ENCODE measurements around the gene HAO2.
"Not testable (repeated sequence)": the region's sequence is repeated elsewhere in the genome, so short reads cannot be mapped to it uniquely, and the experiment has no call there.

The HAO2 gene

GRCh38 chr1:119368554-119368953 is at the start of gene HAO2:
TSS of gene HAO2 (plus strand) at chr1:119368785. CDS start at chr1:119381086, 12,301 bp downstream.
- no peak for DNase-seq

- DNase-seq, result no peak
Measured at GRCh38 chr1:119320100-119320499, 48.5 kb upstream of the HAO2 start.

- no peak for DNase-seq
Measured at GRCh38 chr1:119321666-119322419, 46.7 kb upstream of the HAO2 start.

- DNase-seq, result no peak
Measured at GRCh38 chr1:119323216-119323982, 45.2 kb upstream of the HAO2 start.

DNA sequence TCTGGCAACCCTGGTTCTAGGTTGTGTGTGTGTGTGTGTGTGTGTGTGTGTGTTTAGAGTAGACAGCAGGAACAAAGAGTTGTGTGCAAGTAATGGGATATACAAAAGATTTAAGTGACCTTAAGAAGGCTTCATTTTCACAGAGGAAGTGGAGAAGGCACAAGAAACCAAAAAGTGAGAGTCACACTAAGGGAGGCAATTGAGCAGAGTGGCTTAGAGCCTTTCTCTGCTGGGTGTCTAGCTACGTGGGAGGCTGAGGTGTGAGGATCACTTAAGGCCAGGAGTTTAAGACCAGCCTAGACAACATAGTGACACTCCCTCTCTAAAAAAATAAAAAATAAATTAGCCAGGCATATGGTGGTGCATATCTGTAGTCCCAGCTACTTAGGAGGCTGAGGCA is 44.4 kb upstream of the HAO2 start:
- no peak for DNase-seq

DNA sequence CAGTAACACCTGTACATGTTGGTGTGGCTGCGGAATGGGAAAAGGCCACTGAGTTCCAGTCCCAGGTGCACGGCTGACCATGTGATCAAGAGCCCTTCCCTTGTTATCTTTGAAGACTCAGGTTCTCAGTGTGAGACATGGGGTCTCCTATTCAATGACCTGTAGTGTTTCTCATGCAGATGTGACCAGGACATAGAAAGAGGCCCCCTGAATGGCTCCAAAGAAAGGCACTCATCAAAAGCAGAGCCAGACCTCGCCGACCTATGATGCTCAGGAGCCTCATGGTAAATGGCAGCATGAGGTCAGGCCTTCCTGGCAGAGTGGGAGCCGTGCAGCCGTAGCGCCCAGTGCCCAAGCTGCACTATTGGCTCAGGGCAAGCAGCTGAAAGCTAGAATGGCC is 42.3 kb upstream of the HAO2 start:
- DNase-seq, result no peak

DNA sequence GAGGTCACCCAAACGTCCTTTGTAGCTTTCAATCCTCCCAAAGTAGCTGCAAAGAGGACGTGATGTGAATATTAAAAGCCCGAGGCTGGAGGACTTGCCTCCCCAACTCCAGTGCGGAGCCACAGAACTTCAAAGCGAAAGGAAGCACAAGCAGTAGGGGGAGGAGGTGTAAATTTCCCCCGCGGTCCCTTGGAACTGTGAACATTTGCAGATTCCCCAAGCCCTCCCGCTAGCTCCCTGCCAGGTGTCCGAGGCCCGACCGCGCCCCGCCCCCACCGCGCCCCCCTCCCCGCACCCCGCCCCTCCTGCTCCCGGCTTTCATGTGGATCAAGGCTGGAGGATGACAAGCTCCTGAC is 41.5 kb upstream of the HAO2 start:
- no peak for DNase-seq

- DNase-seq, result peak; percentile 74
Measured at GRCh38 chr1:119327450-119328155, 41.0 kb upstream of the HAO2 start.

DNA sequence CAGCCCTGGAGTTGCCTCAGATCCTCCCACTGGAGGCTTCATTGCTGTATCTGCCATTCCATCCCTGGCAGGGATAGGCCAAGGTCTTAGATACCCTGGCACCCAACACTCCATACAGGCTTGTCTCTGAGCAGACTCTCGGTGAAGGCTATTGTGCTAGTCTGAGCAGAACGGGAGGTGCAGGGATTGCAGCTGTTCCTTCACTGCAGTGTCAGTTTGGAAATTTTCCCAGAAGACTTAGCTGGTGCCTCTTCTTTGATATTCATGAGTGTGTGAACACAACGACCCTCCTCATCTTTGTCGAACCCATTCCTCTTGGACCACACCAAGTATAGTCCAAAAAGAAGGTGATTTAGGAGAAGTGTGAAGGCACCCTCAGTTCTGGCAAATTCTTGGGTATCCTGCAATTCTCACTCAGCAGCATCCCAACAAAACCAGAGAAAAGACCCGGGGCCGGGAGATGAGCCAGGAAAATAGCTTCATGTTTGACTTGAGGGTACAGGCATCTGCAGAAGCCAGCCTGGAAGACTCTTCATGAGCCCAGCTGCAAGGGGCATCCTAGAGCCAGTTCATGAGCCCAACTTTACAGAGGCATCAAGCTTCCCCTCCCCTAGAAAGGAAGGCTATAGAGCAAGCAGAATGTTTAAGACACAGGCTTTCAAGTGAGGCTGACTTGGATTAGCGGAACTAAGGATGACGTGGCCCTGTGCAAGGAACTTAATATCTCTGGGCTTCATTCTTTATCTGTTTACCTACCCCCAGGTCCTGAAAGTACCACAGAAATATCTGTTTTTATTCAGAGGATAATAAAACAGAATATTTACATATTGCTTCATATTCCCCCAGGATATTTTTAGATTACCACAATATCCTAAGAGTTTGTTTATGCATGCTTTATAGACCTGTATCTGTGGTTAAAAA is 38.8 kb upstream of the HAO2 start:
- DNase-seq, result no peak

GRCh38 chr1:119330466-119331189 is 38.0 kb upstream of the HAO2 start:
- no peak for DNase-seq

- no peak for DNase-seq
Measured at GRCh38 chr1:119331190-119331515, 37.4 kb upstream of the HAO2 start.

GRCh38 chr1:119331915-119332314 is 36.7 kb upstream of the HAO2 start:
- no peak for DNase-seq

- DNase-seq, result no peak
Measured at GRCh38 chr1:119332622-119333021, 36.0 kb upstream of the HAO2 start.

DNA sequence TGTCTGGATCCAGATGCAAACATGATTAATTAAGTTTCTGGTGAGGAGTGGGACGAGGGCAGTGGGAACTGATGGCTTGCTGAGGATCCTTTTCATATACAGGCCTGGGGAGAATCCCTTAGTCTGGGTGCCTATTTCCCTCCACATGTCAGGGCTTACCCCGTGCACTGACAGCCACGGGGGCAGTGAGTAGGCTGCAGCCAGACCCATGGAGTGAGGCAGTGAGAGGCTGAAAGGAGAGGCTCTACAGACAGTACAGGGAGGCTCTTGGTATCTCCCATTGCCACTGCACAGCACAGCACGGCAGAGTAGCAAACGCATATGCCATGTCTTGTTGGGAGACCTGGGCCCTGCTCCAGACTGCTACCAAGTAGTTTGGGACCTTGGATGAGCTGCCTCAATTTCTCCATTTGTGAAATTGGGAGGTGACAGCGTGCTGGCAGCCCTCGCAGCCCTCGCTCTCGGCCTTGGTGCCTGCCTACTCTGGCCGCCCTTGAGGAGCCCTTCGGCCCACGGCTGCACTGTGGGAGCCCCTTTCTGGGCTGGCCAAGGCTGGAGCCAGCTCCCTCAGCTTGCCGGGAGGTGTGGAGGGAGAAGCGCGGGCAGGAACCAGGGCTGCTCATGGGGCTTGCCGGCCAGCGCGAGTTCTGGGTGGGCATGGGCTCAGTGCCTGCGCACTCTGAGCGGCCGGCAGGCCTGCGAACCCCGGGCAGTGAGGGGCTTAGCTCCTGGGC is 35.3 kb upstream of the HAO2 start:
- no peak for DNase-seq

DNA sequence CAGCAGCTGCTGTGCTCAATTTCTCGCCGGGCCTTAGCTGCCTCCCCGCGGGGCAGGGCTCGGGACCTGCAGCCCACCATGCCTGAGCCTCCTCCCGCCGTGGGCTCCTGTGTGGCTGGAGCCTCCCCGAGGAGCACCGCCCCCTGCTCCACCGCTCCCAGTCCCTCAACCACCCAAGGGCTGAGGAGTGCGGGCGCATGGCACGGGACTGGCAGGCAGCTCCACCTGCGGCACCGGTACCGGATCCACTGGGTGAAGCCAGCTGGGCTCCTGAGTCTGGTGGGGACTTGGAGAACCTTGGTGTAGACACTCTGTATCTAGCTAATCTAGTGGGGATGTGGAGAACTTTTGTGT is 34.7 kb upstream of the HAO2 start:
- DNase-seq, result not testable (repeated sequence)

DNA sequence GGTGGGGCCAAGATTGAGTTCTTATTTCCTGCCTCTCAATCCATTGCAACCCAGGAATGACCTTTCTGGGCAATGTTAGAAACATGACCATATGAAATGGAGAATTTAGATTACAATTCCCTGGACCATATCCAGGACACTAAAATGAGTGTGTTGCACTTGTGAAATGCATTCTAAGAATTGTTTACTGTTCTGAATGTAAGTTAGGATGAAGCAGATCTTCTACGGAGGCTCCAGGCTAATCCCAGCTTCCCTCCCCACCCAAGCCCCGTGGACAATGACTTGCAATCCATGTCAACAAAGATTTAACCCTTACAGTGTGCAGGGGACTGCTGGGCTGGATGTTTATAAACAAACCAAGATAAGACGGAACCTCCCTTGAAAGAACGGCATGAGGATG is 31.7 kb upstream of the HAO2 start:
- no peak for DNase-seq

GRCh38 chr1:119338004-119338403 is 30.6 kb upstream of the HAO2 start:
- DNase-seq, result no peak

GRCh38 chr1:119338757-119339156 is 29.8 kb upstream of the HAO2 start:
- DNase-seq, result no peak

DNA sequence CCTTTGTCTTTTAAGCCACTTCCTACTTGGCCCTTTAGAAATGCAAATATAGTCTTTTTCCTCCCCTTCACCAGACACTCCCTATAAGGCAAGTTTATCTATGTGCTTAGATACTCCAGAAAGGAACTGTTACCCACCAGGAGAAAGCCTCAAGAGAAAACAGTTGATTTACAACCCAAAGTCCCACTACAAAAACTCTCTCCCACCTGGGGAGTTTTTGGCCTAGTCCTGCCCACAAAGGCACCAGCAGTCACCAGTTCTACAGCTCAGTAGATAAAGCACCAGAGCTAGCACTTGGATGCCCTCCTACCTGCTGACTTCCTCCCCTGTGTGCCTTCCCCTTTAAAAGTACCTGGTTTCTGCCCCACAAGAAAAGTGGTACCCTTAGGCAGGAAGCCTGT is 27.7 kb upstream of the HAO2 start:
- DNase-seq, result peak; percentile 82

GRCh38 chr1:119341372-119341947 is 27.1 kb upstream of the HAO2 start:
- peak; percentile 82 for DNase-seq

- no peak for DNase-seq
Measured at GRCh38 chr1:119345398-119345797, 23.2 kb upstream of the HAO2 start.
